ENCODE measurements around the gene HNRNPR.

HNRNPR gene

DNA sequence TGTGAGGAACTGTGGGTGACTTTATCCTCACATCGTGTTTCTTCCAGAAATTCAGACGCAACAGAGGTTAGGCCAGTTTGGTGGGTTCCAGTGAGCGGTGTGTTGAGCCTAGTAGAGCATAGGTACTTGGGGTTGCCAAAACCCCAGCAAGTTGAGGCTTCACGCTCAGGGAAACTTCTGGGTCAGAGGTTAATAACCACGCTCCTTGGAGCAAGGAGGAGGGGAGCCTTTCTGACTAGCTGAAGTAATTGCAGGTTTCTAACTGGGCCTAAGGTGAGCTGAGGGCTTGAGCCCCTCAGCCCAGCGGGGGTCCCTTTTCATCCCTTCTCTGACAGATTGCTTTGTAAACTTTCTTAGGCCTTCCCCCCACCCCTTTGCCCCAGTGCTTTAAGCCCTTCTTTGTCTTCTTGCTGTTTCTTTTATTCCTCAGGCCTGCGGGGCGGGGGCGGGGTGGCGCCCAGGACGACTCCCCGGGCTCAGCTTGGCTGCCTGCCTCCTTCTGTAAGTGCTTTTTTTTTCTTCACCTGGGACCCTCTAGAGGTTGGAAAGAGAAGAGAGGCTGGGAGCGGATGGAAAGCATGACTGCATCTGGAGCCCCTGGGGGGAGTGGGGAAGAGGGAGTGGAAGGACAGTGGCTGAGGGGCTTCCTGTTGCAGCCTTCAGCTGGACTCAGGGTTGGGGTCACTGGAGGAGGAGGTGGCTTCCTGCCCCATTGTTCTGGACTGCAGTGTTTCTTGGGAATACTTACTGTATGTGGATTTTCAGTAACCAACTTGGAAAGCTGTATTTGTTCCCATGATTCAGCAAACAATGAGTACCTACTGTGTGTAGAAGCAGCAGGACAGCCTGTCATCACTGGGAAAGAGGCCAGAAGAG lies 26.9 kb upstream of the HNRNPR start:
- TF ChIP-seq FOXP2 (optimal IDR thresholded peaks at IDR 0.05; ENCODE audit: borderline replicate concordance, extremely low read depth, extremely low read length, insufficient read depth) (peak; percentile 64), REST (IDR thresholded peaks at IDR 0.05; ENCODE audit: insufficient read depth in 1 of 2, low read depth in 2 of 2, low read length in 2 of 2) (no peak)

- TF ChIP-seq TAF1 (IDR thresholded peaks at IDR 0.05; ENCODE audit: borderline replicate concordance, insufficient read depth, low read length) (no peak), SIN3A (IDR thresholded peaks at IDR 0.05; ENCODE audit: borderline replicate concordance, insufficient read depth, low read length) (no peak), POLR2AphosphoS5 (IDR thresholded peaks at IDR 0.05; ENCODE audit: low read depth, low read length) (no peak), REST (IDR thresholded peaks at IDR 0.05; ENCODE audit: insufficient read depth in 1 of 2, low read depth in 2 of 2, low read length in 2 of 2) (no peak), FOXP2 (optimal IDR thresholded peaks at IDR 0.05; ENCODE audit: borderline replicate concordance, extremely low read depth, extremely low read length, insufficient read depth) (no peak)
Observed at GRCh38 chr1:23370330-23370708, 26.2 kb upstream of the HNRNPR start.

DNA sequence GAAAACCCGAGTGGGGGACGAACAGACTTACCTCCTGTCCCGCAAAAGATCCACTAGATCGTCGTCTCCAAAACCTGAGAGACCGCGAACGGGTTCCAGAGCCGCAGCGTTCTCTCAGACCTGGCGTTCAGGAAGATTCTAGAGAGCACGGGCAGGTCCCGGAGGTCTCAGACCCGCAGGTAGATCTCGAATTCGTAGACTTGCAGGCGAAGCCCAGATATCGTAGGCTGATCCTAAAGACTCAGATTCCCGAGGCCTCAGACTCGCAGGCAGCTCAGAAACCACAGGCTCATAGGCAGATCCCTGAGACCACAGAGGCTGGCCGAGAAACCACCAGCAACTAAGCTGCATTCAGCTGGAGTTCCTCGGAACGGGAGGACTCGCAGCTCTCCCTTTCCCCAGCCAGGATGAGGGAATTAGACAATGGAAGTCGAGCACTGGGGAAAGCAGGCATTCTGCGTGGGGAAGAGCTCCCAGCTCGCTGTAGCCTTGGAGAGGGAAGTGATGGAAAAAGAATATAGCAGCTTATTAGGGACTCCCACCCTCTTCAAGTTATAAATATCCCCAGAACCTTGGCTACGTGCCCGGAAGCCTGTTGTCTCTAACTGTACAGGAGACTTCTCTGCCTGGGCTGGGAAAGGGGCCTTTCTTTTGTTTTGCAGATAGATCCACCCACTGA lies 25.4 kb upstream of the HNRNPR start, which contains the start of gene ZNF436:
Gene ZNF436 (minus strand): TSS at position 502 of the 679 bp plus-strand sequence. CDS start 1,831 bp downstream, outside the sequence.
- TF ChIP-seq REST (IDR thresholded peaks at IDR 0.05; ENCODE audit: insufficient read depth in 1 of 2, low read depth in 2 of 2, low read length in 2 of 2), result 0 out of 4 replicates have a peak, but pooled peaks of 1 of the 2 experiments have one; percentile 12
- TF ChIP-seq TAF1 (IDR thresholded peaks at IDR 0.05; ENCODE audit: borderline replicate concordance, insufficient read depth, low read length), result peak; percentile 79; the same call in 1 of the 2 replicates
- no peak for TF ChIP-seq FOXP2 (optimal IDR thresholded peaks at IDR 0.05; ENCODE audit: borderline replicate concordance, extremely low read depth, extremely low read length, insufficient read depth)
- TF ChIP-seq POLR2AphosphoS5 (IDR thresholded peaks at IDR 0.05; ENCODE audit: low read depth, low read length), result peak; percentile 93
- TF ChIP-seq SIN3A (IDR thresholded peaks at IDR 0.05; ENCODE audit: borderline replicate concordance, insufficient read depth, low read length), result no peak

DNA sequence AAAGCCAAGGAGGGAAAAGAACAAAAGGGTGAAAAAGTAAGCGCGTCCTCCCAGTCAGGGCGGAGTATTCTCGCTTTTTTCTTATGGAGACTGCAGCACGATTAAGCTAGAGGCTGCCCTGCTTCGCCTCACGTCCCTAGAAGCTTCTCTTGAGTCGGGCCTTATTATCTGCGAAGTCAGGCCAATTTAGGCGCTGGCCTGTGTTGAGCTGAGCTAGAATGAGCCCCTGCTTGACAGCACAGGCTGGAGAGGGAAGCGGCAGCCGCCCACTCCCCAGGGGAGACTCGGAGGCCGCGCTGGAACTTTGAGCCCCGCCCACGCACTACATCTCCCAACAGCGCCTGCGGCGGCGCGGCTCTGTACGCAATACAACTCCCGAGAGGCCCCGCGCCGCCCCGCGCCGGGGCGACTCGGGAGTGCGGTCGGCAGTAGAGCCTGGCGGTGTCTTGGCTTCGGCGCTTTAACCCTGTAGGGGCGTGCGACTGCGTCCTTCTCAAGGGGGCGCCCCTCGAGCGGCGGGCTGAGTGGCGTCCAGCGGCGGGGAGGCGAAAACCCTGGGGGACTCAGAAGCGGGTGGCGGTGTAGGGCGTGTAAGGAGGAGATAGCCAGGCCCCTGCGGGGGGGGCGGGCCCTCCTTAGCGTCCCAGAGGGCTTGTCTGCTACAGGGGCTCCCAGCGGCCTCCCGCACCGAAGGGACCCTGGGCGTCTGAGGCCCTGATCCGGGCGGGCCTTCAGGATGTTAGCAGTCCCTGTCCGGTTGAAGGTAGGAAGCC lies 24.7 kb upstream of the HNRNPR start:
- TF ChIP-seq TAF1 (IDR thresholded peaks at IDR 0.05; ENCODE audit: borderline replicate concordance, insufficient read depth, low read length), result peak; percentile 71; the same call in 1 of the 2 replicates
- peak; percentile 25 for TF ChIP-seq FOXP2 (optimal IDR thresholded peaks at IDR 0.05; ENCODE audit: borderline replicate concordance, extremely low read depth, extremely low read length, insufficient read depth)
- no peak for TF ChIP-seq REST (IDR thresholded peaks at IDR 0.05; ENCODE audit: insufficient read depth in 1 of 2, low read depth in 2 of 2, low read length in 2 of 2)
- peak; percentile 84; the same call in 1 of the 2 replicates for TF ChIP-seq SIN3A (IDR thresholded peaks at IDR 0.05; ENCODE audit: borderline replicate concordance, insufficient read depth, low read length)
- peak; percentile 96 for TF ChIP-seq POLR2AphosphoS5 (IDR thresholded peaks at IDR 0.05; ENCODE audit: low read depth, low read length)

Data from PFSK-1 (cell line).